HG03135 (cell line): ENCODE measurements around the gene GDPGP1.
A peak's percentile ranks its signal among the peaks of the same experiment; 100 is the strongest.

Experiments used
- ATAC-seq: cut with Tn5 transposase; IDR thresholded peaks from one replicate; pipeline ENCODE4 v1.9.1; 2021; ENCODE audit warnings: mild to moderate bottlenecking, moderate library complexity; ENCODE audit not compliant: unreplicated experiment

GDPGP1 gene

DNA sequence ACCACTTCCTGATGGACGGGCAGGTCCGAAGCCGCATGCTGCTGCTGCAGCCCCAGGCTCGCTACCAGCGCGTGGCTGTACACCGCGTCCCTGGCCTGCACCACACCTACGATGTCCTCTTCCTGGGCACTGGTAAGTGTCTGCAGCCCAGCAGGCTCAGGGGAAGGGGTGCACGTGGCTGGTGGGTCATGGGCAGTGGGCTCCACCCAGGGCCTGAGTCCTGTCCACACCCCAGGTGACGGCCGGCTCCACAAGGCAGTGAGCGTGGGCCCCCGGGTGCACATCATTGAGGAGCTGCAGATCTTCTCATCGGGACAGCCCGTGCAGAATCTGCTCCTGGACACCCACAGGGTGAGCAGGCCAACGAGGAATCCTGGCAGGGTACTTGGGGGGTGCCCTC, 9.0 kb upstream of the GDPGP1 start:
- no peak for ATAC-seq

DNA sequence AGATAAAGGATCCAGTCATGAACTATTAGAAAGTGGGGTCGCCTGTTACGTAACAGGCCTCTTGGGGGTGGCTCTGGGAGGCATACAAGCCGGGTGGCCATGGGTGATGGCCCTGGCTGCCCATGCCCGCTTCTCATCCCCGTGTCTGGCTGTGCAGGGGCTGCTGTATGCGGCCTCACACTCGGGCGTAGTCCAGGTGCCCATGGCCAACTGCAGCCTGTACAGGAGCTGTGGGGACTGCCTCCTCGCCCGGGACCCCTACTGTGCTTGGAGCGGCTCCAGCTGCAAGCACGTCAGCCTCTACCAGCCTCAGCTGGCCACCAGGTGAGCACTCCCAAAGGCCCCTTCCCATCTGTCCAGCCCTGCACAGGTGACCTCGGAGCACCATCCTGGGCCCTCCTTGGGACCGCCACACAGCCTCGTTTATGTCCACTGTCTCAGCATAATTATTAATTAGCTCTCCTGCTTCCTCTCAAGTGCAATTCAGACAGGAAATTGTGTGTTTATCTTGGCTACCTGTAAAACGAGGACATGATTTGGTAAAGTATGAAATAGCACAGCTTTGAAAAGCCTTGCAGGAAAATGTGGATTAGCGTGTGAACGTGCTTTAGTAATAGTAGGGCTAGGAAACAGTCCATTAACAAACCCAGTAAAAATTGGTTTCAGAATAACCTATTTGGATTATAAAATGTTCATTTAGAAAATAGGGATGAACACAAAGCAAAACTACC, 8.3 kb upstream of the GDPGP1 start:
- ATAC-seq: no peak

DNA sequence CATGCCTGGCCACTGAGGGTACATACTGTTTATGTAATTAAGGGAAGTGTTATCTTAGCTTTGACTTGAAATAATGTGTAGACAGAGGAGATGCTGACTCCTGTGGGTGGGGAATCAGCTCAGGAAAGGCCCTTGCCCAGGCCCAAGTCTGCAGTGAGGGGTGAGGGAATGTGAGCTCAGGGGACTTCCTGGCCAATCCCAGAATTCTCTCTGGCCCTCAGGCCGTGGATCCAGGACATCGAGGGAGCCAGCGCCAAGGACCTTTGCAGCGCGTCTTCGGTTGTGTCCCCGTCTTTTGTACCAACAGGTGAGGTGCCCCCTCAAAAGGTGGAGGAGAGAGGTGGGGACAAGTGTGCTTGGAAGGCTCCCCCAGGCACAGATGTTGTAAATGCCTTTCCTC, 6.7 kb upstream of the GDPGP1 start:
- ATAC-seq: no peak

DNA sequence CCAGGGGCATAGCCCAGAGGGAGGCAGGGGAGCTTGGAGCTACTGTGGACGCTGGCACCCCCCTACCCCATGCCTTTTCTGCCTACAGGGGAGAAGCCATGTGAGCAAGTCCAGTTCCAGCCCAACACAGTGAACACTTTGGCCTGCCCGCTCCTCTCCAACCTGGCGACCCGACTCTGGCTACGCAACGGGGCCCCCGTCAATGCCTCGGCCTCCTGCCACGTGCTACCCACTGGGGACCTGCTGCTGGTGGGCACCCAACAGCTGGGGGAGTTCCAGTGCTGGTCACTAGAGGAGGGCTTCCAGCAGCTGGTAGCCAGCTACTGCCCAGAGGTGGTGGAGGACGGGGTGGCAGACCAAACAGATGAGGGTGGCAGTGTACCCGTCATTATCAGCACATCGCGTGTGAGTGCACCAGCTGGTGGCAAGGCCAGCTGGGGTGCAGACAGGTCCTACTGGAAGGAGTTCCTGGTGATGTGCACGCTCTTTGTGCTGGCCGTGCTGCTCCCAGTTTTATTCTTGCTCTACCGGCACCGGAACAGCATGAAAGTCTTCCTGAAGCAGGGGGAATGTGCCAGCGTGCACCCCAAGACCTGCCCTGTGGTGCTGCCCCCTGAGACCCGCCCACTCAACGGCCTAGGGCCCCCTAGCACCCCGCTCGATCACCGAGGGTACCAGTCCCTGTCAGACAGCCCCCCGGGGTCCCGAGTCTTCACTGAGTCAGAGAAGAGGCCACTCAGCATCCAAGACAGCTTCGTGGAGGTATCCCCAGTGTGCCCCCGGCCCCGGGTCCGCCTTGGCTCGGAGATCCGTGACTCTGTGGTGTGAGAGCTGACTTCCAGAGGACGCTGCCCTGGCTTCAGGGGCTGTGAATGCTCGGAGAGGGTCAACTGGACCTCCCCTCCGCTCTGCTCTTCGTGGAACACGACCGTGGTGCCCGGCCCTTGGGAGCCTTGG, 5.9 kb upstream of the GDPGP1 start:
- ATAC-seq: no peak

DNA sequence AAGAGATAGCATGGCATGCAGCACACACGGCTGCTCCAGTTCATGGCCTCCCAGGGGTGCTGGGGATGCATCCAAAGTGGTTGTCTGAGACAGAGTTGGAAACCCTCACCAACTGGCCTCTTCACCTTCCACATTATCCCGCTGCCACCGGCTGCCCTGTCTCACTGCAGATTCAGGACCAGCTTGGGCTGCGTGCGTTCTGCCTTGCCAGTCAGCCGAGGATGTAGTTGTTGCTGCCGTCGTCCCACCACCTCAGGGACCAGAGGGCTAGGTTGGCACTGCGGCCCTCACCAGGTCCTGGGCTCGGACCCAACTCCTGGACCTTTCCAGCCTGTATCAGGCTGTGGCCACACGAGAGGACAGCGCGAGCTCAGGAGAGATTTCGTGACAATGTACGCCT, 5.0 kb upstream of the GDPGP1 start:
- ATAC-seq: no peak

DNA sequence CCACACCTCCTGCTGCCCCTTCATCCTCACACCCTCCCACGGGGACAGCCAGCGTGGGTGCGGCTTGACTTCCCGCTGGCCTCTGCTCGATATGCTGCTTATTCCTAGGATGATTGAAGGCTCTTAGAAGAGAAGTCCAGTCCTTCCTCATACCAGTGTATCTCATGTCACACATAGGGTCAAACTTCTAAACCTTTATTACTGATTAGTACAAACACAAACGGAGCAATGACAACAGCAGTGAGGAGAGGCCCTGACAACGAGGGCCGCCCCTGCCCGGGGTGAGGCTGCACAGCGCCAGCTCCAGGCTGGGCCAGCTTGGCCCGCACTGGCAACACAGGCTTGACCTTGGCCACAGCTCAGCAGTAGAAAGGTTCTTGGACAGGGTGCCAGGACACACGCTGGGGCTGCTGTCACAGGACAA, 3.9 kb upstream of the GDPGP1 start:
- no peak for ATAC-seq

DNA sequence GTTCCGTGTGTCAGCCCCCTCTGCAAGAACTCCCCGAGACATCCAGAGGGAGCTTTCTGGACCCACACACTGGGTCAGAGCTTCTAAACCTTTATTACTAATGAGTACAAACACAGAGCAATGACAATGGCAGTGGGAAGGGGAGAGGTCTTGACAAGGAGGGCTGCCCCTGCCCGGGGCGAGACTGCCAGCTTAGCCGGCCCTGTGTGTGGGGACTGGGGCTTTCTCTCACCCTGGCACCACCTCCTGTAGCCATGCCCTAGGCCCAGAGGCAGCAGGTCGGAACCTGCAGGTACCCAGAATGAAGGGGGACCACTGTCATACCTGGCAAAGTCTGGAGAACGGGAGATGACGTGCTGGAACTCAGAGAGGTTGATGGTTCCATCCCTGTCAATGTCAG, 3.4 kb upstream of the GDPGP1 start:
- ATAC-seq: no peak

DNA sequence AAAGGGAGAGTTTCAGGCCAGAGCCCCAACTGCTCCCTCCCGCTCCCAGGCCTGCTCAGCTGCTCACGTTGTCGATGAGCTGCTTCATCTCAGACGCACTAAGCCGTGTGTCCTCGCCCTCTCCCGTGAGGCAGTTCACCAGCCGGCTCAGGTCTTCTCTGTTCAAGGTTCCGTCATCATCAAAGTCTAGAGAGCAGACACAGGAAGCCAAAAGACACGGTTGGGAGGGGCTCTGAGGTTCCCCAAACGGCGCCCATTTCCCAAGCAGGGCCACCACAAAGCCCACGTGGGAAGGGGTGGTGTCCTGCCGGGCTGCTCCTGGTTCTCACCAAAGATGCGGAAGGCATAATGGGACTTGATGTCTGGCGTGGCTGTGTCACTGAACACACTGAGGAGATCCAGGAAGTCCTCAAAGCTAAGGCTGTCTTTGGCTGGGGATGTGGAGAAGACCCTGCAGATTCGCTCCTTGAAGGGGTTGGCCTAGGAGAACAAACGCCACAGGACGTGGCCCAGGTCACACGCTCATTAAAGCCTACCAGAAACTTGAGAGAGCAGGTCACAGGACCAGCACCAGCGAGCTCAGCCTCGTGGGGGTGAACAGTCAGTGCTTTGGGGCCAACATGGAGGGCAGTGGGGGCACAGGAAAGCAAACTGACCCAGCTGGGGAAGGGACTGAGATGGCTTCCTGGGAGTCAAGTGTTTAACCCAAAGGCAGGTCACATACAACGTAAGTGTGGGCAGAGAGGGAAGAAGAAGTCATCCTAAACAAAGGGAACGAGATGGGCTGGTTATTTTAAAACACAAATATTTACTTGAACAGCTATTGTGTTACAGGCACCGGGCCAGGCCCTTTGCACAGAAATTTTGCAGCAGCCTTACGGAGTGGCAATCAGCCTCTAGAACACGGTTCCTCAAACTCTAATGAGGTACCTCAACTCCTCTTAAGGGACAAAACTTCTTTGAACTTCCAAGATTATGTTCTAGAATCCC, 2.7 kb upstream of the GDPGP1 start:
- ATAC-seq: no peak

DNA sequence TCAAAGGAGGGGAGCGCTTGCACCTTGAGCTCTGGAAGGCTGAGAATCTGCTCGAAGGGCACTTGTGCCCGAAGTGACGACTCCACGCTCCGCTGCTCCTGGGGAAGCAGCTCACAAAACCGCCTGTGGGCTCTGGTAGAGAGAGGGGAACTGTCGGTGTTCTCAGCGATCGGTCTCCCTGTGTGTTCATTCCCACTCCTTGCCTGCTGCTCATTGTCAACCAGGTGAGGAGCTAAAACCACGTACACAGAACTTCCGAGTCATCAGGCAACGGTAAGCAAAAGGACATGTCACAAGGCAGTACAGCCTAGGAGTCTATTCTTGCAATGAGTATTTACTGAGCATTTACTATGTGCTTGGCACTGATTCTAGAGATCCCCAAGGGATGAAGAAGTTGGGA, 1.8 kb upstream of the GDPGP1 start:
- no peak for ATAC-seq

DNA sequence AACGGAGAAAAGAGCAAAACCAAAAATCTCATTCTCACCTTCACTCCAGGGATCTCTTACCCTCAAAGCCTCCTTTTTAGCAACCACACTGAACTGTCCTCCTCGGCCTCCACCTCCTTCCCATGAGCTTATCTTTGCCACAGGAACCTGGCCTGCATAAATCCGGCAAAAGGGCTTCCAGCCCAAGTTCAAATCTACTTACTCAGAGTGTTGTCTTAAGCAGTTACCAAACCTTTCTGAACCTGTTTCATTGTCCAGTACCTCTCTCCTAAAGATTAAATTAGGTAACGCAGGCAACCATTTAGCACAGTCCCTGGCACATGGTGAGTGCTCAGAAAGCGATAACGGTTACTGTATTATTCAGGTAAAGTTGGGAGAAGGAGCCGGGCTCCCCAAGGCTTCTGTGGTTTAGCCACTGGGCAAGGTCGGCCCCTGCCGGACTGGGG, 1.0 kb upstream of the GDPGP1 start:
- ATAC-seq: no peak

DNA sequence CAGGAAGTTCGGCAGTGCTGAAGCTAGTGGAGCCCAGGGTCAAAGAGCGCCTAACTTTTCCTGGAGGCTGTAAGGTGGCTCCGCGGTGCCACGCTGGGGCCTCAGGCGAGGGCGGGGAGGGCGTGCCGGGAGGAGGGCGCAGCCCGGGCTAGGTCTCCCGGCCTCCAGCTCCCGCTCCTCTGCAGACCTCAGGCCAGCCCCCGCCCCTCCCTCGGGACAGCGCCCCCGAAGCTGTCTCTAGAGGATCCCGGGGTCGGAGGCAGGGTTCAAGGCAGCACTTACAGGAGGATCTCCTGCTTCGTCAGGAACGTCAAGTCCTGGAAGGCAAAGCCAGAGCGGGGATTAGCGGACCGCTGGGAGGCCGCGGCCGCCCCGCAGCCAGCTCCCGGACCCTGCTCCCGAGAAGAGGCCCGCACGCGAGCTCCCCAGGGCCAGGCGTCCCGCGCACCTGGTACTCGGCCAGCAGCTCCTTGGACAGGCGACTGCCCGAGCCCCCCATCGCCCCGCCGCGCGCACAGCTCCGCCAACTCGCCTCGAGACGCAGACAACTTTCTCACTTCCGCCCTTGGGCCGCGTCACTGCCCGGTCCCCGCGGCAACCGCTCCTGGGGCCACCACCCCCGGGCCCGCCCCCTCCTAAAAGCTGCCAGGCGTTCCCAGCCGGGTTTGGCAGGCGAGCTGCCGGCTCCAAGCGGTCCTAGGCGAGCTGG, 468 bp upstream of the GDPGP1 start, which contains the start of gene CIB1:
Gene CIB1, minus strand, starts transcription at position 555 of the 709 bp plus-strand sequence. Its CDS starts 56 bp downstream, at position 499.
- ATAC-seq: peak; percentile 84

DNA sequence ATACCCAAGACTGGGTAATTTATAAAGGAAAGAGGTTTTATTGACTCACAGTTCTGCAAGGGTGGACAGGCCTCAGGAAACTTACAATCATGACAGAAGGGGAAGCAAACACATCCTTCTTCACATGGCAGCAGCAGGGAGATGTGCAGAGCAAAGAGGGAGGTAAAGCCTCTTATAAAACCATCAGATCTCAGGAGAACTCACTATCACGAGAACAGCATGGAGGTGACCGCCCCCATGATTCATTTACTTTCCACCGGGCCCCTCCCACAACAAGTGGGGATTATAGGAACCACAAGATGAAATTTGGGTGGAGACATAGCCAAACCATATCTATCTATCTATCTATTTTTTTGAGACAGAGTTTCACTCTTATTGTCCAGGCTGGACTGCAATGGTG, 5.4 kb downstream of the GDPGP1 start:
- no peak for ATAC-seq

DNA sequence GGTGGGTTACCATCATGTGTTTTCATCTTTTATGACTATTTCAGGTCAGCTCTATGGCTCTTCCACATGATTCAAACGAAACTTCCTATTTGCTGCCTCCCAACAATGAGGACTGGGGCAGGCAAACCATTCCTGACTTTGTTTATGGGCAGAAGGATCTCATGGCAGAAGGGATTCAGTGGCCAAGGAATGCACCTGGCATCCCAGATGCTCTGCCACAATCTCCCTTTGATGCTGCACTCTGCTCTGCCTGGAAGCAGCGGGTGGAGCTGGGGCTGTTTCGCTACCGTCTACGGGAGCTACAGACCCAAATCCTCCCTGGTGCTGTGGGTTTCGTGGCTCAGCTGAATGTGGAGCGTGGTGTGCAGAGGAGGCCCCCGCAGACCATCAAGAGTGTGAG, 6.8 kb downstream of the GDPGP1 start:
- no peak for ATAC-seq

DNA sequence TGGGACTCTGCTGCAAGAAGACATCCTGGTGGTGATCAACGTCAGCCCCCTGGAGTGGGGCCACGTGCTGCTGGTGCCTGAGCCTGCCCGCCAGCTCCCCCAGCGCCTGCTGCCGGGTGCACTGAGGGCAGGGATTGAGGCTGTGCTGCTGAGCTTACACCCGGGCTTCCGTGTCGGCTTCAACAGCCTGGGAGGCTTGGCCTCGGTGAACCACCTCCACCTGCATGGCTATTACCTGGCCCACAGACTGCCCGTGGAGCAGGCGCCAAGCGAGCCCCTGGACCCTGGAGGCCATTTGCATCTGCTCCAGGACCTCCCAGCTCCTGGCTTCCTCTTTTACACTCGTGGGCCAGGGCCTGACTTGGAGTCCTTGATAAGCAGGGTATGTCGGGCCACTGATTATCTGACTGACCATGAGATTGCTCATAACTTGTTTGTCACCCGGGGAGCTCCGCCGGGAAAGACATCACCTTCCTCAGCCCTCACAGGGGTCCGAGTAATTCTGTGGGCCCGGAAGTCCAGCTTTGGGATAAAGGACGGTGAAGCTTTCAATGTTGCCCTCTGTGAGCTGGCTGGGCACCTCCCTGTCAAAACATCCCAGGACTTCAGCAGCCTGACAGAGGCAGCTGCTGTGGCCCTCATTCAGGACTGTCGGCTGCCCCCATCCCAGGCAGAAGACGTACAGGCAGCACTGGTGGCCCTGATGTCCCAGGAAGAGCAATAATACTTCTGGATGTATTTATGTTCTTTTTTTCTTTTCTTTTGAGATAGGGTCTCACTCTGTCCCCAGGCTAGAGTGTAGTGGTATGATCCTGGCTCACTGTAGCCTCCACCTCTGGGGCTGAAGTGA, 7.6 kb downstream of the GDPGP1 start:
- no peak for ATAC-seq

DNA sequence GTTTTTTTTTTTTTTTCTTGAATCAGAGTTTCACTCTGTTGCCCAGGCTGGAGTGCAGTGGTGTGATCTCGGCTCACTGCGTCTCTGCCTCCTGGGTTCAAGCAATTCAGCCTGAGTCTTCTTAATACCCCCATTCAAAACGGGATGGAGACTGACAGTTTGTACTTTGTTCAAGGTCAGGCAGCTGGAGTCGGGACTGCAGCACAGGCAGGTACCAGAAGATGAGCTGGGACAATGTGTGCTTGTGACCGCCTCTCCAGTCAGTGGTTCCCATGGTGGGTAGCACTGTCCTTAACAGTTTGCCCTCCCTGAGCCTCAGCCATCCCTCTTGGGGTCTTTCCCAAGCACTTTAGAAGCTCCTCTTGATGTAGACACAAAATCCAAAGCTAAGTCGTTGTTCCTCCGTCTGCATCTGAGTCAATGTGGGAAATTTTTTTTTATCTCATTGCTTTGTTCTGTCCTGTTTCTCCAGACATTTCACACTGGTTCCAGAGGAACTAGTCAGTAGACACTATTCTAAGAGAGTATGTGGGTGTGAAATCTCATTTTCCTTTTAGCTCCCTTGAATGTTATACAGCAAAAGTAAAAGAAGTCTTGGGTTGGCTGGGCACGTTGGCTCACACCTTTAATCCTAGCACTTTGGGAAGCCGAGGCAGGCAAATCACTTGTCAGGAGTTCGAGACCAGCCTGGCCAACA, 10.1 kb downstream of the GDPGP1 start:
- ATAC-seq: no peak

DNA sequence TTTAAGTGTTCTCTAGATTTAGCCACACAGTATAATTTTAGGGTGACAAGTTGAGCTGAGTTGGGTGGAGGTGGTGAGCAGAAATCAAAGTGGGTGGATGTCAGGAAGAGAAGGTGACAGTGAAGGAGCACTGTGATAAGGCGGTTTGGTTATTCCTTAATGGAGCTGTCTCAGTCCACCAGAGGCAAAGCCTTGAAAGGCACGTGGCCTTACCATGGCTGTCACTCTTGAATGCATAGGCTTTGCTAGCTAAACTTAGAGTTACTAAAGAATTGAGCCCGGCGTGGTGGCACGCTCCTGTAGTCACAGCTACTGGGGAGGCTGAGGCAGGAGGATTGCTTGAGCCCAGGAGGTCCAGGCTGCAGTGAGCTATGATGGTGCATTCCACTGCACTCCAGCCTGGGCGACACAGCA, 14.8 kb downstream of the GDPGP1 start:
- no peak for ATAC-seq

DNA sequence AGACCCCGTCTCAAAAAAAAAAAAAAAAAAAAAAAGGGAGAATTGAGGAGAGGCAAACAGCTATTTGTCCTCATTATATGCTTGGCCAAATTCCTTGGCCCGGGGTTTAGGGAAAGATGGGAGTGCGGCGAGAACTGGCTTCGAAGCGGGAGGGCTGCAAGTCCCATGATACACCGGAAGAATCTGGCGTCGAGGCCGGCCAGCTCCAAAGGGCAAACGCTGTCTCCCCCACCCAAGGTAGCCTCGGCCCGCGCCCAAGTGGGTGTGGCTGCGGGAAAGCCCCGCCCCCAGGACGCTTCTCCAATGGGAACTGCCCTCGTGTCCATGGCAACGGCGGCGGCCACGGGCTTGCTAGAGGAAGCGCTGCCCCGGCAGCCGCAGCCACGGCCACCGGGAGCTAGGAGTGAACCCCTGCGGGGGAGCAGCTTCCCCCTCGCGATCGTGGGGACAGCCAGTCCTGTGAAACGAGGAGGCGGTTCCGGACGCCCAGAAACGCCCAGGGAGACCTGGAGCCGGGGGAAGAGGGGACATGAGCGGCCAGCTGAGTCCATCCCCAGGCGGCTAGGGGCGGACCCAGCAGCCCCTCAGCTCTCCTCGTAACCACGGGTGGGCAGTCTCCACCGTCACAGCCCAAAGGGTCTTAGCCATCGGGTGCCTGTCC, 15.3 kb downstream of the GDPGP1 start, which contains the start of gene TTLL13:
Gene TTLL13, plus strand, starts transcription at position 354 of the 661 bp plus-strand sequence. CDS start 1,075 bp downstream, outside the sequence.
- no peak for ATAC-seq

DNA sequence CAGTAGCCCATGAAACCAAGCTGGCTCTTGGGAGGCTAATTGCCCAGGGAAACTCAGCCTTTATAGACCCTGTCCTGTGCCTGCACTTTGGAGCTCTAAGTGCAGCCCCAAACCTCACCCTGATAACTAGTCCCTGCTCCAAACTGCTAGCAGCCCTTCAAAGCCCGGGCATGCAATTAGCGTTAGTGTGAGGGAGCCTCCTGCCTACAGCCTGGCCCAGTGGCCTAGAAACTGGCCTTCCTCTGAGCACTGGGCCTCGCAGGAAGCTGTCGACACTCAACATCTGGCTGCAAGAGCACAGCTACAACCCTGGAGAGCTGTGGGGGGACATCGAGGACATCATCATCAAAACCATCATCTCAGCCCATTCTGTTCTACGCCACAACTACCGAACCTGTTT, 23.8 kb downstream of the GDPGP1 start:
- no peak for ATAC-seq
